Gastroesophageal sphincter (tissue), 4 donors: ENCODE measurements around the gene TOLLIP. TPM values are rescaled to one million over a fixed set of nuclear protein-coding genes. Genes with fewer than 3 reads are reported as not detected.

Experiments used
- ATAC-seq: fragments of 150-250 bp; one replicate; pipeline ENCODE4 v1.9.1; 2016; ENCODE audit warnings: mild to moderate bottlenecking, moderate library complexity
- H3K27ac ChIP-seq, 4 donors: fragments of 200-600 bp; sonication (generic) in 3 of 4; 1 replicate in 3 of 4; 2 replicates in 1 of 4; pipeline ENCODE4 v1.5.1; 2016 to 2019
- H3K27me3 ChIP-seq: fragments of 200-600 bp; sonication (generic); one replicate; pipeline ENCODE4 v1.5.1; 2019
- H3K36me3 ChIP-seq, 2 donors: fragments of 200-600 bp; sonication (generic); one replicate each; pipeline ENCODE4 v1.5.1; 2019; ENCODE audit warnings: control low read depth in 1 of 2
- H3K4me1 ChIP-seq, 3 donors: fragments of 200-600 bp; sonication (generic); 1 replicate in 2 of 3; 2 replicates in 1 of 3; pipeline ENCODE4 v1.5.1; 2016 to 2019; ENCODE audit warnings: control low read depth in 2 of 3
- H3K4me3 ChIP-seq, 2 donors: fragments of 200-600 bp; sonication (generic); one replicate each; pipeline ENCODE4 v1.5.1; 2019; ENCODE audit warnings: mild to moderate bottlenecking in 1 of 2, moderate library complexity in 1 of 2
- H3K9me3 ChIP-seq, 3 donors: fragments of 200-600 bp; sonication (generic); one replicate each; pipeline ENCODE4 v1.5.1; 2017 to 2019; ENCODE audit warnings: control low read depth in 2 of 3
- EP300 ChIP-seq: sonication (generic); formaldehyde crosslinking; IDR thresholded peaks from one replicate; pipeline ENCODE4 v1.6.1; 2017; ENCODE audit warnings: antibody characterized with exemption, mild to moderate bottlenecking
- POLR2A ChIP-seq, 2 donors: fragments of 450-650 bp; IDR thresholded peaks; one replicate each; pipeline ENCODE4 v1.6.1; 2017; ENCODE audit warnings: antibody characterized with exemption in 2 of 2, mild to moderate bottlenecking in 2 of 2, moderate library complexity in 1 of 2
- POLR2AphosphoS5 ChIP-seq: sonication (generic); formaldehyde crosslinking; IDR thresholded peaks from one replicate; pipeline ENCODE4 v1.6.1; 2017; ENCODE audit warnings: antibody characterized with exemption
- WGBS, 2 donors: methylation state at CpG; one replicate each; pipeline ENCODE4 v1.1.5; 2018; ENCODE audit warnings: low coverage in 1 of 2; 5-methylcytosine and 5-hydroxymethylcytosine counted together
- total RNA-seq, 4 donors: library from RNA; depleted of rRNA; stranded (reverse); fragments of >200 nt; gene quantifications; one replicate each; pipeline ENCODE4 v1.1.0, GENCODE V29; 2016
- TF ChIP-seq, protein P1 (sequence below), 4 experiments: fragments of 200-600 bp in 2 of 4; fragments of 450-650 bp in 2 of 4; sonication (generic) in 1 of 4; IDR thresholded peaks; one replicate each; pipeline ENCODE4 v1.5.1; 2017 to 2019; ENCODE audit warnings: antibody characterized with exemption in 4 of 4, mild to moderate bottlenecking in 2 of 4, moderate library complexity in 2 of 4

TOLLIP gene
- total RNA-seq, 4 donors from 2014 or later, result 42.3 to 70.6 (median 49.1) TPM

DNA sequence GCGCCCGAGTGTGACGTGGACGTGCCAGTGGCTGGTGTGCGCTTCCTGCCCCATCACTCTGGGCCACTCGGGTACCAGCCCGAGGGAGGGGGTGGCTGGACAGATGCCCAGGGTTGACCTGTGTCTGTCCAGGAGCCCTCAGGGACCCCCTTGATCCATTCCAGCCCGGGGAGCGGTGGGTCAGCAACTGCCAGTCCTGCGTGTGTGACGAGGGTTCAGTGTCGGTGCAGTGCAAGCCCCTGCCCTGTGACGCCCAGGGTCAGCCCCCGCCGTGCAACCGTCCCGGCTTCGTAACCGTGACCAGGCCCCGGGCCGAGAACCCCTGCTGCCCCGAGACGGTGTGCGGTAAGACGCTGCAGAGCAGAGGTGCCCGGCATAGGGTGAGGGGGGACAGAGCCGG lies 52.1 kb downstream of the TOLLIP start:
- Histone ChIP-seq H3K4me1 (peaks cover 0 to 9% (median 8%) of the 10 kb centered on the region in 3 donors), H3K27ac (no peak overlapping the region), H3K27me3 (no peaks in the 10 kb centered on the region), H3K4me3 (no peak overlapping the region), H3K9me3 (no peaks in the 10 kb centered on the region), H3K36me3 (no peaks in the 10 kb centered on the region)
- ATAC-seq, result no peak
- no CpG with 5 or more reads among the region's 27 CpGs for WGBS, 2 donors
- no peak for TF ChIP-seq EP300
- TF ChIP-seq, protein P1, sequence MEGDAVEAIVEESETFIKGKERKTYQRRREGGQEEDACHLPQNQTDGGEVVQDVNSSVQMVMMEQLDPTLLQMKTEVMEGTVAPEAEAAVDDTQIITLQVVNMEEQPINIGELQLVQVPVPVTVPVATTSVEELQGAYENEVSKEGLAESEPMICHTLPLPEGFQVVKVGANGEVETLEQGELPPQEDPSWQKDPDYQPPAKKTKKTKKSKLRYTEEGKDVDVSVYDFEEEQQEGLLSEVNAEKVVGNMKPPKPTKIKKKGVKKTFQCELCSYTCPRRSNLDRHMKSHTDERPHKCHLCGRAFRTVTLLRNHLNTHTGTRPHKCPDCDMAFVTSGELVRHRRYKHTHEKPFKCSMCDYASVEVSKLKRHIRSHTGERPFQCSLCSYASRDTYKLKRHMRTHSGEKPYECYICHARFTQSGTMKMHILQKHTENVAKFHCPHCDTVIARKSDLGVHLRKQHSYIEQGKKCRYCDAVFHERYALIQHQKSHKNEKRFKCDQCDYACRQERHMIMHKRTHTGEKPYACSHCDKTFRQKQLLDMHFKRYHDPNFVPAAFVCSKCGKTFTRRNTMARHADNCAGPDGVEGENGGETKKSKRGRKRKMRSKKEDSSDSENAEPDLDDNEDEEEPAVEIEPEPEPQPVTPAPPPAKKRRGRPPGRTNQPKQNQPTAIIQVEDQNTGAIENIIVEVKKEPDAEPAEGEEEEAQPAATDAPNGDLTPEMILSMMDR (IDR thresholded peaks at IDR 0.05), result no peak

DNA sequence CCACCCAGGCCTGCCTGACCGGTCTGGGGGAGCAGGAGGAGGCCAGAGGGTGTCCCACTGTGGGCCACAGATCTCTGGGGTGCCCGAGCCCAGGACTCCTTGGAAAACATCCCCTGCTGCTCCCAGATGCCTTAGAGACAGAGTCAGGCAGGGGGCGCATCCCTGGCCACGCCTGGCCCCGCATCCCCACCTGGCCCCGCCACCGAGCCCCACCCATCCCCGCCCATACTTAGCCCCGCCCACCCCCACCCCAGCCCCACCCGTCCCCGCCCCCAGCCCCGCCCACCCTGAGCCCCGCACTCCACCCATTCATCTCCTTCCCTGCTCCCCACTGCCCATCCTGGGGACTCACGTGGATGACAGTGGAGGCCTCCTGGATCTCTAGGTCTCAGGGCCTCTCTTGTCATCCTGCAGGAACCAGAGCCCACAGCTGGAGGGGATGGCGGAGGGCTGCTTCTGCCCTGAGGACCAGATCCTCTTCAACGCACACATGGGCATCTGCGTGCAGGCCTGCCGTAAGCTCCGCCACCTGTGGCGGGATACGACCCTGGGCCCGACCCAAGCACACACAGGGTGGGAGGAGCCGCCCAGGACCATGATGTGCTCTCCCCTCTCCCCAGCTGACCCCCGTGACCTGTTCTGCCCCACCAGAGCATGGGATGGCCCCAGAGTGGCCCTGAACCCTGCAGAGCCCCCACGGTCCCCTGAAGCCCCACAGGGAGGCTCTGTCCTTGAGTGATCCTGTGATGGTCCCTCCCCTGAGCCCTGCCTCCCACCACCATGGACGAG lies 53.0 kb downstream of the TOLLIP start:
- Histone ChIP-seq H3K27me3 (no peaks in the 10 kb centered on the region), H3K4me3 (no peak overlapping the region), H3K4me1 (peaks cover 0 to under 1% (median 0%) of the 10 kb centered on the region in 3 donors), H3K36me3 (no peaks in the 10 kb centered on the region), H3K27ac (no peak overlapping the region), H3K9me3 (no peaks in the 10 kb centered on the region)
- WGBS, 2 donors, result 82 to 83% methylated on average over 1 to 2 of the region's 26 CpGs
- ATAC-seq, result no peak
- TF ChIP-seq POLR2A (IDR thresholded peaks at IDR 0.05), result no peak
- no peak for TF ChIP-seq POLR2AphosphoS5
- TF ChIP-seq EP300, result no peak
- TF ChIP-seq, protein P1 (IDR thresholded peaks at IDR 0.05), result no peak

DNA sequence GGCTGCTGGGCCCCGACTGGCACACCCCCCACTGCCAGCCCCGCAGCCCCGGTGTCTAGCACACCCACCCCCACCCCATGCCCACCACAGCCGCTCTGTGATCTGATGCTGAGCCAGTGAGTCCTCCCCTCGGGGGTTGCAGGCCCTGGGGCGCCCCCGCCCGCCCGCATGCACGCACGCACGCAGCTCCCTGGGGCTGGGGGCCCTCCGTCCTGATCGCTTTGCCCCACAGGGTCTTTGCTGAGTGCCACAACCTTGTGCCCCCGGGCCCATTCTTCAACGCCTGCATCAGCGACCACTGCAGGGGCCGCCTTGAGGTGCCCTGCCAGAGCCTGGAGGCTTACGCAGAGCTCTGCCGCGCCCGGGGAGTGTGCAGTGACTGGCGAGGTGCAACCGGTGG lies 54.3 kb downstream of the TOLLIP start:
- TF ChIP-seq, protein P1 (IDR thresholded peaks at IDR 0.05), result no peak
- TF ChIP-seq EP300 (no peak), POLR2A (IDR thresholded peaks at IDR 0.05) (no peak), POLR2AphosphoS5 (no peak)
- H3K9me3 ChIP-seq, result no peaks in the 10 kb centered on the region
- H3K27ac ChIP-seq, result no peak overlapping the region
- H3K36me3 ChIP-seq, result no peaks in the 10 kb centered on the region
- H3K4me3 ChIP-seq, result no peak overlapping the region
- 60% methylated on average over 1 of the region's 24 CpGs; no CpG with 5 or more reads in 1 of the 2 donors for WGBS, 2 donors
- H3K4me1 ChIP-seq, result no peaks in the 10 kb centered on the region
- no peaks in the 10 kb centered on the region for H3K27me3 ChIP-seq
- no peak for ATAC-seq

DNA sequence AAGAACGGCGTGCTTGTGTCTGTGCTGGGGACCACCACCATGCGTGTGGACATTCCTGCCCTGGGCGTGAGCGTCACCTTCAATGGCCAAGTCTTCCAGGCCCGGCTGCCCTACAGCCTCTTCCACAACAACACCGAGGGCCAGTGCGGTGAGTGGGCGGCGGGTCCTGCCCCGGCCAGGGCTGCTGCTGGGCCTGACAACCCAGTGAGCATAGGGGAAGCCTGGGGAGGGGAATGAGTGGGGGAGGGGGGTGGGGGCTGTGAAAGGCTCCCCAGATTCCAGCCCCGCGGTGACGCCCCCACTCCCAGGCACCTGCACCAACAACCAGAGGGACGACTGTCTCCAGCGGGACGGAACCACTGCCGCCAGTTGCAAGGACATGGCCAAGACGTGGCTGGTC lies 54.7 kb downstream of the TOLLIP start:
- Histone ChIP-seq H3K27me3 (no peaks in the 10 kb centered on the region), H3K9me3 (no peaks in the 10 kb centered on the region), H3K36me3 (no peaks in the 10 kb centered on the region), H3K4me1 (no peaks in the 10 kb centered on the region), H3K27ac (no peak overlapping the region), H3K4me3 (no peak overlapping the region)
- TF ChIP-seq EP300 (no peak), POLR2A (IDR thresholded peaks at IDR 0.05) (no peak), POLR2AphosphoS5 (no peak)
- TF ChIP-seq, protein P1 (IDR thresholded peaks at IDR 0.05), result no peak
- no peak for ATAC-seq
- WGBS, 2 donors, result no CpG with 5 or more reads among the region's 19 CpGs

DNA sequence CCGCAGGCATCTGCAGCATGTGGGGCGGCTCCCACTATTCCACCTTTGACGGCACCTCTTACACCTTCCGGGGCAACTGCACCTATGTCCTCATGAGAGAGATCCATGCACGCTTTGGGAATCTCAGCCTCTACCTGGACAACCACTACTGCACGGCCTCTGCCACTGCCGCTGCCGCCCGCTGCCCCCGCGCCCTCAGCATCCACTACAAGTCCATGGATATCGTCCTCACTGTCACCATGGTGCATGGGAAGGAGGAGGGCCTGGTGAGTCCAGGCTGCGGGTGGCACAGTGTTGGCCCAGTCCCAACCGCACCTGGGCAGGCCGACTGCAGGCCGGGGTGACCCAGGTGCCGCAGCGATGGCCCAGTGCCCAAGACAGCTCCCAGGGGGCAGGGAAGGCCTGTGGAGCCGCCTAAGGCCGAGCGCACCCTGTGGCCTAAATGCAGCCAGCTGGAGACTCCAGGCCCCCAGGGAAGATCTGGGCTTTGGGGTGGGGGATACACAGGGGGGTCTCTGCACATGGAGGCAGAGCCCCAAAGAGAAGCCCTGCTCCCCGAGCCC lies 55.3 kb downstream of the TOLLIP start:
- no peaks in the 10 kb centered on the region for H3K36me3 ChIP-seq
- H3K4me3 ChIP-seq, result no peak overlapping the region
- 92% methylated on average over 4 of the region's 22 CpGs; no CpG with 5 or more reads in 1 of the 2 donors for WGBS, 2 donors
- TF ChIP-seq POLR2A (IDR thresholded peaks at IDR 0.05), result no peak
- no peak for TF ChIP-seq EP300
- no peak for TF ChIP-seq POLR2AphosphoS5
- TF ChIP-seq, protein P1 (IDR thresholded peaks at IDR 0.05), result no peak
- no peak for ATAC-seq
- no peak overlapping the region for H3K27ac ChIP-seq
- H3K27me3 ChIP-seq, result no peaks in the 10 kb centered on the region
- no peaks in the 10 kb centered on the region for H3K9me3 ChIP-seq
- H3K4me1 ChIP-seq, result no peaks in the 10 kb centered on the region
